Measurements from ENCODE around the gene LENG8. TPM values are rescaled to one million over a fixed set of nuclear protein-coding genes. Genes with fewer than 3 reads are reported as not detected.

Gene LENG8
- polyA plus RNA-seq, 1 donor = 248 TPM

GRCh38 chr19:54470276-54470887 is 21.4 kb downstream of the LENG8 start:
- WGBS (ENCODE audit: insufficient coverage, low lambda C conversion rate) = 66% methylated on average over 3 of the region's 10 CpGs
- DNase-seq = no peak
- Histone ChIP-seq H3K27me3 (ENCODE audit: control insufficient read depth, insufficient read depth, low read length) (peaks cover 2% of the 10 kb centered on the region), H3K36me3 (ENCODE audit: control insufficient read depth, insufficient read depth, low read length) (peaks cover 15% of the 10 kb centered on the region), H3K4me3 (ENCODE audit: low read length) (peak overlapping the region; percentile 82), H3K4me1 (ENCODE audit: control insufficient read depth, insufficient read depth, low read length) (peaks cover 52% of the 10 kb centered on the region), H3K9me3 (ENCODE audit: control insufficient read depth, low read depth, low read length) (peaks cover 9% of the 10 kb centered on the region), H3K27ac (ENCODE audit: low read length) (peak overlapping the region; percentile 98)

- H3K4me3 ChIP-seq (ENCODE audit: low read length) = peak overlapping the region; percentile 82
- peak in 1 of 2 donors; percentile 71 for DNase-seq
- H3K9me3 ChIP-seq (ENCODE audit: control insufficient read depth, low read depth, low read length) = peaks cover 4% of the 10 kb centered on the region
- H3K4me1 ChIP-seq (ENCODE audit: control insufficient read depth, insufficient read depth, low read length) = peaks cover 44% of the 10 kb centered on the region
- H3K36me3 ChIP-seq (ENCODE audit: control insufficient read depth, insufficient read depth, low read length) = peaks cover 7% of the 10 kb centered on the region
- peaks cover 2% of the 10 kb centered on the region for H3K27me3 ChIP-seq (ENCODE audit: control insufficient read depth, insufficient read depth, low read length)
- H3K27ac ChIP-seq (ENCODE audit: low read length) = peak overlapping the region; percentile 98
- WGBS (ENCODE audit: insufficient coverage, low lambda C conversion rate) = 0% methylated on average over 1 of the region's 60 CpGs
Measured at GRCh38 chr19:54470991-54471782, 22.2 kb downstream of the LENG8 start.

- WGBS (ENCODE audit: insufficient coverage, low lambda C conversion rate) = no CpG with 5 or more reads among the region's 14 CpGs
- Histone ChIP-seq H3K36me3 (ENCODE audit: control insufficient read depth, insufficient read depth, low read length) (peaks cover 4% of the 10 kb centered on the region), H3K4me3 (ENCODE audit: low read length) (peak within 1 kb of the TSS; percentile 77), H3K4me1 (ENCODE audit: control insufficient read depth, insufficient read depth, low read length) (peaks cover 34% of the 10 kb centered on the region), H3K27ac (ENCODE audit: low read length) (peak within 1 kb of the TSS; percentile 98), H3K9me3 (ENCODE audit: control insufficient read depth, low read depth, low read length) (peaks cover 4% of the 10 kb centered on the region), H3K27me3 (ENCODE audit: control insufficient read depth, insufficient read depth, low read length) (peaks cover 2% of the 10 kb centered on the region)
- peak; percentile 86 to 96 for DNase-seq
Measured at GRCh38 chr19:54473071-54473891, 24.3 kb downstream of the LENG8 start, which contains the start of gene CDC42EP5. TSS of gene CDC42EP5 (minus strand) at chr19:54473296. CDS start at chr19:54465547, 7,749 bp downstream.

GRCh38 chr19:54473892-54474372 is 24.9 kb downstream of the LENG8 start:
- peaks cover 27% of the 10 kb centered on the region for H3K4me1 ChIP-seq (ENCODE audit: control insufficient read depth, insufficient read depth, low read length)
- peaks cover 4% of the 10 kb centered on the region for H3K9me3 ChIP-seq (ENCODE audit: control insufficient read depth, low read depth, low read length)
- DNase-seq = no peak
- peaks cover 2% of the 10 kb centered on the region for H3K27me3 ChIP-seq (ENCODE audit: control insufficient read depth, insufficient read depth, low read length)
- H3K4me3 ChIP-seq (ENCODE audit: low read length) = peak overlapping the region; percentile 77
- peak overlapping the region; percentile 98 for H3K27ac ChIP-seq (ENCODE audit: low read length)
- H3K36me3 ChIP-seq (ENCODE audit: control insufficient read depth, insufficient read depth, low read length) = peaks cover 4% of the 10 kb centered on the region
- no CpG with 5 or more reads among the region's 6 CpGs for WGBS (ENCODE audit: insufficient coverage, low lambda C conversion rate)

- H3K36me3 ChIP-seq (ENCODE audit: control insufficient read depth, insufficient read depth, low read length) = no peaks in the 10 kb centered on the region
- H3K27ac ChIP-seq (ENCODE audit: low read length) = no peak overlapping the region
- no CpG with 5 or more reads among the region's 11 CpGs for WGBS (ENCODE audit: insufficient coverage, low lambda C conversion rate)
- no peak overlapping the region for H3K4me3 ChIP-seq (ENCODE audit: low read length)
- no peak for DNase-seq
- peaks cover 2% of the 10 kb centered on the region for H3K27me3 ChIP-seq (ENCODE audit: control insufficient read depth, insufficient read depth, low read length)
- peaks cover 11% of the 10 kb centered on the region for H3K4me1 ChIP-seq (ENCODE audit: control insufficient read depth, insufficient read depth, low read length)
- H3K9me3 ChIP-seq (ENCODE audit: control insufficient read depth, low read depth, low read length) = peaks cover 4% of the 10 kb centered on the region
Measured at GRCh38 chr19:54475706-54476105, 26.7 kb downstream of the LENG8 start.

- Histone ChIP-seq H3K4me1 (ENCODE audit: control insufficient read depth, insufficient read depth, low read length) (peaks cover 11% of the 10 kb centered on the region), H3K4me3 (ENCODE audit: low read length) (no peak overlapping the region), H3K36me3 (ENCODE audit: control insufficient read depth, insufficient read depth, low read length) (no peaks in the 10 kb centered on the region), H3K27ac (ENCODE audit: low read length) (peak overlapping the region; percentile 32), H3K9me3 (ENCODE audit: control insufficient read depth, low read depth, low read length) (no peaks in the 10 kb centered on the region), H3K27me3 (ENCODE audit: control insufficient read depth, insufficient read depth, low read length) (no peaks in the 10 kb centered on the region)
- peak in 1 of 2 donors; percentile 62 for DNase-seq
- no CpG with 5 or more reads among the region's 3 CpGs for WGBS (ENCODE audit: insufficient coverage, low lambda C conversion rate)
Measured at GRCh38 chr19:54477650-54478049, 28.7 kb downstream of the LENG8 start.

GRCh38 chr19:54478677-54479266 is 29.8 kb downstream of the LENG8 start:
- DNase-seq = peak in 1 of 2 donors; percentile 46
- Histone ChIP-seq H3K9me3 (ENCODE audit: control insufficient read depth, low read depth, low read length) (no peaks in the 10 kb centered on the region), H3K27ac (ENCODE audit: low read length) (no peak overlapping the region), H3K27me3 (ENCODE audit: control insufficient read depth, insufficient read depth, low read length) (no peaks in the 10 kb centered on the region), H3K36me3 (ENCODE audit: control insufficient read depth, insufficient read depth, low read length) (no peaks in the 10 kb centered on the region), H3K4me1 (ENCODE audit: control insufficient read depth, insufficient read depth, low read length) (peaks cover 7% of the 10 kb centered on the region), H3K4me3 (ENCODE audit: low read length) (no peak overlapping the region)
- no CpG with 5 or more reads among the region's 10 CpGs for WGBS (ENCODE audit: insufficient coverage, low lambda C conversion rate)

GRCh38 chr19:54480051-54480450 is 31.1 kb downstream of the LENG8 start:
- WGBS (ENCODE audit: insufficient coverage, low lambda C conversion rate) = 100% methylated on average over 2 of the region's 2 CpGs
- DNase-seq = no peak
- no peaks in the 10 kb centered on the region for H3K9me3 ChIP-seq (ENCODE audit: control insufficient read depth, low read depth, low read length)

GRCh38 chr19:54481326-54481930 is 32.4 kb downstream of the LENG8 start:
- no peaks in the 10 kb centered on the region for H3K36me3 ChIP-seq (ENCODE audit: control insufficient read depth, insufficient read depth, low read length)
- WGBS (ENCODE audit: insufficient coverage, low lambda C conversion rate) = 38% methylated on average over 1 of the region's 16 CpGs

More at GRCh38 chr19:54480051-54480450, 31.1 kb downstream of the LENG8 start:
- Histone ChIP-seq H3K4me3 (ENCODE audit: low read length) (no peak overlapping the region), H3K27me3 (ENCODE audit: control insufficient read depth, insufficient read depth, low read length) (no peaks in the 10 kb centered on the region), H3K36me3 (ENCODE audit: control insufficient read depth, insufficient read depth, low read length) (no peaks in the 10 kb centered on the region), H3K4me1 (ENCODE audit: control insufficient read depth, insufficient read depth, low read length) (peaks cover 3% of the 10 kb centered on the region), H3K27ac (ENCODE audit: low read length) (no peak overlapping the region)

More at GRCh38 chr19:54481326-54481930, 32.4 kb downstream of the LENG8 start:
- Histone ChIP-seq H3K4me1 (ENCODE audit: control insufficient read depth, insufficient read depth, low read length) (peaks cover 3% of the 10 kb centered on the region), H3K27me3 (ENCODE audit: control insufficient read depth, insufficient read depth, low read length) (no peaks in the 10 kb centered on the region), H3K9me3 (ENCODE audit: control insufficient read depth, low read depth, low read length) (no peaks in the 10 kb centered on the region), H3K4me3 (ENCODE audit: low read length) (no peak overlapping the region), H3K27ac (ENCODE audit: low read length) (no peak overlapping the region)
- DNase-seq = peak in 1 of 2 donors; percentile 37
